A549 (cell line): Measurements from ENCODE around the gene CNTN4. TPM values are rescaled to one million over a fixed set of nuclear protein-coding genes. Genes with fewer than 3 reads are reported as not detected.

Source experiments
- ATAC-seq, 2 experiments: fragments of 200-7000 bp in 1 of 2; fragments of >200 bp in 1 of 2; cut with Nextera tagmentation in 1 of 2; cut with Tn5 transposase in 1 of 2; 3 replicates each; pipeline versions ENCODE4 v1.8.0 to v1.9.1; 2018 to 2020; ENCODE audit warnings: mild to moderate bottlenecking in 1 of 2, moderate library complexity in 1 of 2
- CTCF ChIA-PET: fragments of 300-600 bp; sonication (Branson Sonifier 250); formaldehyde crosslinking; extraction: SDS; loops from one replicate; lab custom pipeline; 2021; ENCODE audit warnings: antibody characterized with exemption, inconsistent platforms; lab: Yijun Ruan, JAX
- POLR2A ChIA-PET: fragments of 350-600 bp; formaldehyde crosslinking; extraction: SDS; loops from one replicate; lab custom pipeline; 2021; ENCODE audit warnings: antibody characterized with exemption, inconsistent platforms; lab: Yijun Ruan, JAX
- DNase-seq, 2 experiments: peaks; one replicate each; pipeline versions ENCODE4 v3.0.0 to v3.0.0-alpha.2; 2011 to 2016; ENCODE audit warnings: low read depth in 1 of 2, low spot score in 1 of 2
- FAIRE-seq: peaks from 2 replicates; lab custom pipeline; 2011; peaks lifted over from hg19 to GRCh38; lab: Jason Lieb, UNC
- H3K27ac ChIP-seq, 2 experiments: fragments of >200 bp; sonication (Bioruptor Twin); formaldehyde crosslinking; 3 replicates each; pipeline ENCODE4 v1.5.1; 2016 to 2017
- H3K4me1 ChIP-seq: fragments of >200 bp; sonication (Bioruptor Twin); formaldehyde crosslinking; 3 replicates; pipeline ENCODE4 v1.6.1; 2016
- H3K4me2 ChIP-seq: fragments of >200 bp; sonication (Bioruptor Twin); formaldehyde crosslinking; 3 replicates; pipeline ENCODE4 v1.6.1; 2016
- H3K4me3 ChIP-seq: fragments of >200 bp; sonication (Bioruptor Twin); formaldehyde crosslinking; 3 replicates; pipeline ENCODE4 v1.5.1; 2016
- H3K9me3 ChIP-seq: fragments of >200 bp; sonication (Bioruptor Twin); formaldehyde crosslinking; 3 replicates; pipeline ENCODE4 v1.6.1; 2016
- BCL3 ChIP-seq: fragments of >200 bp; sonication (Bioruptor Twin); formaldehyde crosslinking; IDR thresholded peaks from 3 replicates; pipeline ENCODE4 v1.6.1; 2016
- BHLHE40 ChIP-seq: IDR thresholded peaks from 2 replicates; pipeline ENCODE4 v1.6.1; 2012; ENCODE audit warnings: low read depth, low read length, inconsistent platforms
- CBX8 ChIP-seq: fragments of 200-600 bp; sonication (generic); IDR thresholded peaks from 2 replicates; pipeline ENCODE4 v1.6.1; 2016
- CHD2 ChIP-seq: fragments of 150-350 bp; IDR thresholded peaks from 2 replicates; pipeline ENCODE4 v1.6.1; 2014; ENCODE audit warnings: low read length; ENCODE audit not compliant: partially characterized antibody
- CHD4 ChIP-seq: fragments of 200-600 bp; sonication (generic); IDR thresholded peaks from 2 replicates; pipeline ENCODE4 v1.6.1; 2016; ENCODE audit warnings: antibody characterized with exemption, mild to moderate bottlenecking, borderline replicate concordance
- CTCF ChIP-seq: fragments of >200 bp; sonication (Bioruptor Twin); formaldehyde crosslinking; IDR thresholded peaks from 3 replicates; pipeline ENCODE4 v1.5.1; 2016
- EHMT2 ChIP-seq: fragments of 200-600 bp; sonication (generic); IDR thresholded peaks from 2 replicates; pipeline ENCODE4 v1.6.1; 2016; ENCODE audit warnings: antibody characterized with exemption, low read depth, mild to moderate bottlenecking, moderate library complexity
- EP300 ChIP-seq, 2 experiments: fragments of >200 bp; sonication (Bioruptor Twin); formaldehyde crosslinking; IDR thresholded peaks; 2 replicates in 1 of 2; 3 replicates in 1 of 2; pipeline ENCODE4 v1.6.1; 2016 to 2017
- ESRRA ChIP-seq: fragments of 150-350 bp; IDR thresholded peaks from 2 replicates; pipeline ENCODE4 v1.6.1; 2014; ENCODE audit warnings: mild to moderate bottlenecking, low read length, borderline replicate concordance
- FOSL2 ChIP-seq, 2 experiments: fragments of 450-650 bp in 1 of 2; fragments of >200 bp in 1 of 2; sonication (Bioruptor Twin) in 1 of 2; formaldehyde crosslinking; IDR thresholded peaks; 2 replicates each; pipeline versions ENCODE4 v1.5.0 to v1.6.1; 2016 to 2020; ENCODE audit warnings: mild to moderate bottlenecking in 1 of 2, moderate library complexity in 1 of 2
- FOXS1 ChIP-seq: fragments of 250-450 bp; sonication (Bioruptor Pico); IDR thresholded peaks from 2 replicates; pipeline ENCODE4 v1.5.0; 2020; ENCODE audit warnings: mild to moderate bottlenecking, moderate library complexity
- HES2 ChIP-seq: fragments of >200 bp; sonication (Bioruptor Twin); formaldehyde crosslinking; IDR thresholded peaks from 2 replicates; pipeline ENCODE4 v1.6.1; 2016
- HOXA7 ChIP-seq: fragments of 250-450 bp; sonication (Bioruptor Pico); IDR thresholded peaks from 2 replicates; pipeline ENCODE4 v1.5.0; 2020; ENCODE audit warnings: mild to moderate bottlenecking, moderate library complexity
- JUNB ChIP-seq: fragments of >200 bp; sonication (Bioruptor Twin); formaldehyde crosslinking; IDR thresholded peaks from 2 replicates; pipeline ENCODE4 v1.6.1; 2016
- KDM1A ChIP-seq: fragments of 200-600 bp; sonication (generic); IDR thresholded peaks from 2 replicates; pipeline ENCODE4 v1.6.1; 2016; ENCODE audit warnings: low read depth, mild to moderate bottlenecking
- MAX ChIP-seq: IDR thresholded peaks from 2 replicates; pipeline ENCODE4 v1.6.1; 2012
- MAZ ChIP-seq: fragments of 150-350 bp; IDR thresholded peaks from 2 replicates; pipeline ENCODE4 v1.6.1; 2014; ENCODE audit warnings: antibody characterized with exemption, low read depth, low read length, borderline replicate concordance
- PHF8 ChIP-seq: fragments of 200-600 bp; sonication (generic); IDR thresholded peaks from 2 replicates; pipeline ENCODE4 v1.6.1; 2016; ENCODE audit warnings: low read depth, mild to moderate bottlenecking, antibody characterized with exemption, moderate library complexity, borderline replicate concordance
- POLR2AphosphoS2 ChIP-seq: conservative IDR thresholded peaks from 2 replicates; pipeline ENCODE4 v1.6.1; 2012; ENCODE audit warnings: low read length, improper control_type of control experiment, inconsistent platforms
- RFX5 ChIP-seq: fragments of 450-650 bp; IDR thresholded peaks from 2 replicates; pipeline ENCODE4 v1.7.1; 2014; ENCODE audit warnings: antibody characterized with exemption, mild to moderate bottlenecking, moderate library complexity
- RNF2 ChIP-seq: fragments of 200-600 bp; sonication (generic); IDR thresholded peaks from 2 replicates; pipeline ENCODE4 v1.6.1; 2016; ENCODE audit warnings: low read depth, mild to moderate bottlenecking, antibody characterized with exemption, moderate library complexity, borderline replicate concordance
- TFCP2L1 ChIP-seq: fragments of 250-450 bp; sonication (Bioruptor Pico); IDR thresholded peaks from 2 replicates; pipeline ENCODE4 v1.5.0; 2021; ENCODE audit warnings: mild to moderate bottlenecking
- ZC3H11A ChIP-seq: fragments of 450-650 bp; IDR thresholded peaks from 2 replicates; pipeline ENCODE4 v1.6.1; 2014; ENCODE audit warnings: antibody characterized with exemption, mild to moderate bottlenecking
- WGBS: methylation state at CpG from one replicate; pipeline ENCODE4 v1.1.6; 2017; ENCODE audit errors: missing lambda C conversion rate; 5-methylcytosine and 5-hydroxymethylcytosine counted together
- polyA plus RNA-seq, 4 experiments: library from polyadenylated mRNA; depleted of rRNA in 3 of 4; stranded (reverse); fragments of >200 nt; fragmentation: RNase III in 1 of 4; extraction: RNeasy Plus Mini Kit Qiagen cat#74134 plus additional on column Dnase treatment in 1 of 4; gene quantifications; 2 replicates in 3 of 4; 3 replicates in 1 of 4; pipeline ENCODE4 v1.2.3, GENCODE V29; 2011 to 2017

The CNTN4 gene
- polyA plus RNA-seq, 2 of the 4 experiments (the other 2 are of a cell fraction): 0.03 TPM; not detected in 1

- 1% methylated on average over 3 of the region's 3 CpGs for WGBS
- no peaks in the 10 kb centered on the region for H3K4me1 ChIP-seq
- H3K27ac ChIP-seq: no peak overlapping the region
- no peak overlapping the region for H3K4me2 ChIP-seq
- POLR2A ChIA-PET: no interaction called here
- DNase-seq (no peak), ATAC-seq (no peak), FAIRE-seq (no peak)
- TF ChIP-seq EHMT2: no peak
- TF ChIP-seq RNF2: no peak
- TF ChIP-seq KDM1A: no peak
- no peak for TF ChIP-seq CTCF
- no peak for TF ChIP-seq CBX8
- no peak overlapping the region for H3K4me3 ChIP-seq
- no peaks in the 10 kb centered on the region; the same call in 2 of the 3 replicates for H3K9me3 ChIP-seq
- CTCF ChIA-PET: no interaction called here
These were observed 479.9 kb downstream of the CNTN4 start for GRCh38 chr3:2578560-2578959.

GRCh38 chr3:2579206-2579605, 480.5 kb downstream of the CNTN4 start:
- DNase-seq: no peak
- no peak for FAIRE-seq
- no peak overlapping the region for H3K4me2 ChIP-seq
- no peak for ATAC-seq
- no peak for TF ChIP-seq BHLHE40
- no peak for TF ChIP-seq ZC3H11A
- TF ChIP-seq PHF8: no peak
- TF ChIP-seq FOSL2 (IDR thresholded peaks at IDR 0.05): no peak
- no peak for TF ChIP-seq FOSL2 (CRISPR knock-in tag; IDR thresholded peaks at IDR 0.05)
- no peak overlapping the region for H3K27ac ChIP-seq
- no peaks in the 10 kb centered on the region for H3K4me1 ChIP-seq
- ChIA-PET POLR2A (no interaction called here), CTCF (no interaction called here)
- WGBS: 15% methylated on average over 4 of the region's 4 CpGs
- no peak overlapping the region for H3K4me3 ChIP-seq
- no peaks in the 10 kb centered on the region; the same call in 2 of the 3 replicates for H3K9me3 ChIP-seq

GRCh38 chr3:2583046-2583445, 484.4 kb downstream of the CNTN4 start:
- TF ChIP-seq TFCP2L1: no peak
- no peak for TF ChIP-seq CTCF
- TF ChIP-seq CHD2: no peak
- WGBS: 0% methylated on average over 2 of the region's 2 CpGs
- no peaks in the 10 kb centered on the region for H3K4me1 ChIP-seq
- DNase-seq (no peak), ATAC-seq (no peak), FAIRE-seq (no peak)
- CTCF ChIA-PET: interaction anchor here (0.7 to 1.2 kb wide), 2 partner anchors 9 to 12 kb away, joined by 3 read pairs; no protein-coding TSS in a partner anchor
- POLR2A ChIA-PET: no interaction called here
- no peaks in the 10 kb centered on the region; the same call in 2 of the 3 replicates for H3K9me3 ChIP-seq
- no peak overlapping the region for H3K27ac ChIP-seq
- H3K4me3 ChIP-seq: no peak overlapping the region
- H3K4me2 ChIP-seq: no peak overlapping the region

- 35% methylated on average over 6 of the region's 6 CpGs for WGBS
- DNase-seq (no peak), ATAC-seq (no peak), FAIRE-seq (no peak)
- Histone ChIP-seq H3K4me1 (no peaks in the 10 kb centered on the region), H3K27ac (no peak overlapping the region), H3K9me3 (no peaks in the 10 kb centered on the region), H3K4me3 (no peak overlapping the region), H3K4me2 (no peak overlapping the region)
- ChIA-PET CTCF (no interaction called here), POLR2A (no interaction called here)
- TF ChIP-seq CHD2 (no peak), JUNB (no peak), HES2 (no peak), MAZ (no peak), PHF8 (no peak), ZC3H11A (no peak), FOSL2 (IDR thresholded peaks at IDR 0.05) (no peak), FOSL2 (CRISPR knock-in tag; IDR thresholded peaks at IDR 0.05) (no peak), BCL3 (no peak), CHD4 (no peak), CBX8 (no peak), ESRRA (no peak), POLR2AphosphoS2 (no peak), HOXA7 (CRISPR knock-in tag) (no peak), FOXS1 (CRISPR knock-in tag) (no peak), EP300 (IDR thresholded peaks at IDR 0.05) (no peak), RFX5 (no peak), MAX (no peak)
These were observed 490.8 kb downstream of the CNTN4 start for GRCh38 chr3:2589336-2589969.
